HepG2 (cell line): ENCODE measurements around the gene MKNK1. TPM values are rescaled to one million over a fixed set of nuclear protein-coding genes. Genes with fewer than 3 reads are reported as not detected.

Experiments used
- ATF7-NPFF ChIP-seq: sonication (generic); formaldehyde crosslinking; IDR thresholded peaks from 2 replicates; pipeline ENCODE4 v1.8.1; 2023; ENCODE audit warnings: mild to moderate bottlenecking, low read depth, missing genetic modification reagents, moderate library complexity
- DNMT1 ChIP-seq: sonication (generic); formaldehyde crosslinking; IDR thresholded peaks from 2 replicates; pipeline ENCODE4 v1.5.1; 2020; ENCODE audit warnings: mild to moderate bottlenecking, missing genetic modification reagents
- DNMT3B ChIP-seq: conservative IDR thresholded peaks from 2 replicates; pipeline ENCODE4 v1.6.1; 2016; ENCODE audit warnings: missing biosample characterization, control low read depth
- HNRNPK ChIP-seq: fragments of 200-400 bp; formaldehyde crosslinking; IDR thresholded peaks from 2 replicates; pipeline ENCODE4 v1.6.1; 2018; ENCODE audit warnings: low read length, low read depth, moderate library complexity, mild to moderate bottlenecking; ENCODE audit not compliant: poor library complexity, severe bottlenecking
- LCORL ChIP-seq, 2 experiments: fragments of 450-650 bp in 1 of 2; sonication (generic) in 1 of 2; formaldehyde crosslinking in 1 of 2; IDR thresholded peaks; 2 replicates each; pipeline versions ENCODE4 v1.5.0 to v1.6.1; 2017 to 2020; ENCODE audit warnings: antibody characterized with exemption in 1 of 2, missing genetic modification reagents in 1 of 2
- RAD21 ChIP-seq: fragments of 450-650 bp; formaldehyde crosslinking; IDR thresholded peaks from 2 replicates; pipeline ENCODE4 v1.5.0; 2020; ENCODE audit warnings: mild to moderate bottlenecking
- SATB2 ChIP-seq: sonication (generic); formaldehyde crosslinking; IDR thresholded peaks from 2 replicates; pipeline ENCODE4 v1.5.0; 2020; ENCODE audit warnings: missing genetic modification reagents
- SMAD3 ChIP-seq: sonication (generic); formaldehyde crosslinking; IDR thresholded peaks from 2 replicates; pipeline ENCODE4 v1.4.0; 2020; ENCODE audit warnings: missing genetic modification reagents
- THAP11 ChIP-seq: IDR thresholded peaks from 2 replicates; pipeline ENCODE4 v1.6.1; 2016; ENCODE audit warnings: missing biosample characterization, missing genetic modification reagents
- ZNF138 ChIP-seq: sonication (generic); formaldehyde crosslinking; IDR thresholded peaks from 2 replicates; pipeline ENCODE4 v1.5.0; 2020; ENCODE audit warnings: mild to moderate bottlenecking, low read depth, missing genetic modification reagents
- ZNF205 ChIP-seq: IDR thresholded peaks from 2 replicates; pipeline ENCODE4 v1.6.1; 2018; ENCODE audit warnings: missing biosample characterization, missing genetic modification reagents
- ZNF263 ChIP-seq: sonication (generic); formaldehyde crosslinking; IDR thresholded peaks from 2 replicates; pipeline ENCODE4 v1.4.0; 2020; ENCODE audit warnings: missing genetic modification reagents
- ZNF264 ChIP-seq: sonication (generic); formaldehyde crosslinking; IDR thresholded peaks from 2 replicates; pipeline ENCODE4 v1.4.0; 2020; ENCODE audit warnings: missing genetic modification reagents
- ZNF3 ChIP-seq: IDR thresholded peaks from 2 replicates; pipeline ENCODE4 v1.7.0; 2017; ENCODE audit warnings: inconsistent platforms
- ZNF337 ChIP-seq: sonication (generic); formaldehyde crosslinking; IDR thresholded peaks from 2 replicates; pipeline ENCODE4 v1.5.1; 2020; ENCODE audit warnings: missing genetic modification reagents, low read depth, mild to moderate bottlenecking, borderline replicate concordance
- ZNF33B ChIP-seq: sonication (generic); formaldehyde crosslinking; IDR thresholded peaks from 2 replicates; pipeline ENCODE4 v1.5.1; 2020; ENCODE audit warnings: mild to moderate bottlenecking, missing genetic modification reagents
- ZNF558 ChIP-seq: sonication (generic); formaldehyde crosslinking; IDR thresholded peaks from 2 replicates; pipeline ENCODE4 v1.9.0; 2022; ENCODE audit warnings: mild to moderate bottlenecking, missing genetic modification reagents, borderline replicate concordance
- ZNF567 ChIP-seq: sonication (generic); formaldehyde crosslinking; IDR thresholded peaks from 2 replicates; pipeline ENCODE4 v1.8.1; 2023; ENCODE audit warnings: mild to moderate bottlenecking, missing genetic modification reagents, borderline replicate concordance
- ZNF883 ChIP-seq: sonication (generic); formaldehyde crosslinking; IDR thresholded peaks from 2 replicates; pipeline ENCODE4 v1.5.1; 2020; ENCODE audit warnings: mild to moderate bottlenecking, missing genetic modification reagents; ENCODE audit errors: not compliant biosample characterization
- ZSCAN21 ChIP-seq: sonication (generic); formaldehyde crosslinking; IDR thresholded peaks from 2 replicates; pipeline ENCODE4 v1.8.0; 2022; ENCODE audit warnings: mild to moderate bottlenecking, missing genetic modification reagents, moderate library complexity, borderline replicate concordance
- ZSCAN25 ChIP-seq: sonication (generic); formaldehyde crosslinking; IDR thresholded peaks from 2 replicates; pipeline ENCODE4 v1.8.0; 2022; ENCODE audit warnings: mild to moderate bottlenecking, missing genetic modification reagents
- ZZZ3 ChIP-seq: sonication (generic); formaldehyde crosslinking; IDR thresholded peaks from 2 replicates; pipeline ENCODE4 v1.4.0; 2020; ENCODE audit warnings: missing genetic modification reagents, mild to moderate bottlenecking, borderline replicate concordance
- polyA plus RNA-seq, 8 experiments: library from polyadenylated mRNA; depleted of rRNA in 3 of 8; stranded (reverse) in 7 of 8; unstranded in 1 of 8; fragments of >200 nt; fragmentation: Illumina TruSeq in 4 of 8; extraction: Trizol in 4 of 8; gene quantifications; 2 replicates each; pipeline versions ENCODE4 v1.2.1 to v1.2.3, GENCODE V29; 2011 to 2016; ENCODE audit warnings: low read depth in 4 of 8, missing spikeins in 1 of 8, mixed read lengths in 1 of 8; ENCODE audit not compliant: insufficient read depth in 1 of 8
- total RNA-seq, 5 experiments: library from RNA; depleted of rRNA; stranded (reverse); fragments of >200 nt; fragmentation: Illumina TruSeq; extraction: Trizol; gene quantifications; 2 replicates each; pipeline ENCODE4 v1.2.3, GENCODE V29; 2016; ENCODE audit warnings: low read depth in 1 of 5
- TF ChIP-seq, protein P1 (sequence below): sonication (generic); formaldehyde crosslinking; IDR thresholded peaks from 2 replicates; pipeline ENCODE4 v1.9.0; 2022; ENCODE audit warnings: missing genetic modification reagents, mild to moderate bottlenecking, borderline replicate concordance
- TF ChIP-seq, protein P2 (sequence below): IDR thresholded peaks from 2 replicates; pipeline ENCODE4 v1.6.1; 2016; ENCODE audit warnings: missing biosample characterization, missing genetic modification reagents, low read depth

MKNK1 gene
- total and polyA plus RNA-seq, 2 of the 13 experiments (the other 11 are each of a cell fraction or from before 2014, with no cell fraction given): 18.5 to 24.1 TPM

DNA sequence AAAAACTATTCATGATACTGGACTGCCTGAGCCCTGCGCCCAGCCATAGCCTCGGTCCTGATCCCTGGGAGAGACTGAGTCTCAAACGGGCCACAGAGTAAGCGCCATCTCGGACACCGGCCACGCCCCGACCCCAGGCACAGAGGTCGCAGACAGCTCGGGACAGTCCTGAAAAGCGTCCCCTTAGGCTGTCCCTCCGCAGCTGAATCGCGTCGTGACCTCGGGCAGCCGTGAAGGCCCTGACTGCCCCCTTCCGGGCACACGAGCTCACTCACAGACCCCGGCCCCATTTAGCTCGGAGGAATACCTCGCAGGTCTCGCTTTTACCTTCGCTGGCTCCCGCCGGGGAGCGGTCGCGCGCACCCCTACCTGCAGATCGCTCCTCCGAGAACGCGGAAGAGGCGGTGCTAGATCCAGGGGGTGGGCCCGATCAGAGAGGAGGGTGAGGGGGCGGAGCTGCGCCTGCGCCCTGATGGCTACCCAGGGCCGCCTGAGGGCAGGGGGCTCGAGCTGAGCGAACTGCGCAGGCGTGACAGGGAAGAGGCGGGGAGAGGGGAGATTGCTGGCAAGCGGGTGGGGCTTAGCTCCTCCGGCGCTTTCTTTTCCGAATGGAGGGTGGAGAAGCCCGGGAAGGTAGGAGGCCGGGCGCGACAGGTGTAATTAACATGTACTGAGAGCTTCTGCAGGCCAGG is at the start of gene MKNK1 (continued):
- TF ChIP-seq ZSCAN25 (CRISPR knock-in tag): peak; percentile 92
- no peak for TF ChIP-seq SMAD3 (CRISPR knock-in tag)
- peak; percentile 72; the same call in 1 of the 2 replicates for TF ChIP-seq ATF7-NPFF (CRISPR knock-in tag)
- peak; percentile 61 for TF ChIP-seq THAP11 (CRISPR knock-in tag)
- TF ChIP-seq ZNF263: 0 out of 2 replicates have a peak, but pooled peaks have one; percentile 40
- peak; percentile 47; the same call in 1 of the 2 replicates for TF ChIP-seq DNMT1 (CRISPR knock-in tag)
- TF ChIP-seq, protein P1, sequence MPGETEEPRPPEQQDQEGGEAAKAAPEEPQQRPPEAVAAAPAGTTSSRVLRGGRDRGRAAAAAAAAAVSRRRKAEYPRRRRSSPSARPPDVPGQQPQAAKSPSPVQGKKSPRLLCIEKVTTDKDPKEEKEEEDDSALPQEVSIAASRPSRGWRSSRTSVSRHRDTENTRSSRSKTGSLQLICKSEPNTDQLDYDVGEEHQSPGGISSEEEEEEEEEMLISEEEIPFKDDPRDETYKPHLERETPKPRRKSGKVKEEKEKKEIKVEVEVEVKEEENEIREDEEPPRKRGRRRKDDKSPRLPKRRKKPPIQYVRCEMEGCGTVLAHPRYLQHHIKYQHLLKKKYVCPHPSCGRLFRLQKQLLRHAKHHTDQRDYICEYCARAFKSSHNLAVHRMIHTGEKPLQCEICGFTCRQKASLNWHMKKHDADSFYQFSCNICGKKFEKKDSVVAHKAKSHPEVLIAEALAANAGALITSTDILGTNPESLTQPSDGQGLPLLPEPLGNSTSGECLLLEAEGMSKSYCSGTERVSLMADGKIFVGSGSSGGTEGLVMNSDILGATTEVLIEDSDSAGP (CRISPR knock-in tag): peak; percentile 80; the same call in 1 of the 2 replicates
- TF ChIP-seq ZNF33B (CRISPR knock-in tag): 0 out of 2 replicates have a peak, but pooled peaks have one; percentile 41
- peak; percentile 64 for TF ChIP-seq ZNF264
- 0 out of 2 replicates have a peak, but pooled peaks have one; percentile 40 for TF ChIP-seq ZNF138 (CRISPR knock-in tag)
- TF ChIP-seq ZNF3: no peak
- peak; percentile 65; the same call in 1 of the 2 replicates for TF ChIP-seq ZSCAN21 (CRISPR knock-in tag)
- TF ChIP-seq RAD21: peak; percentile 56
- TF ChIP-seq ZNF337 (CRISPR knock-in tag): no peak
- peak; percentile 79 for TF ChIP-seq ZNF883 (CRISPR knock-in tag)
- peak; percentile 15 for TF ChIP-seq HNRNPK
- TF ChIP-seq, protein P2, sequence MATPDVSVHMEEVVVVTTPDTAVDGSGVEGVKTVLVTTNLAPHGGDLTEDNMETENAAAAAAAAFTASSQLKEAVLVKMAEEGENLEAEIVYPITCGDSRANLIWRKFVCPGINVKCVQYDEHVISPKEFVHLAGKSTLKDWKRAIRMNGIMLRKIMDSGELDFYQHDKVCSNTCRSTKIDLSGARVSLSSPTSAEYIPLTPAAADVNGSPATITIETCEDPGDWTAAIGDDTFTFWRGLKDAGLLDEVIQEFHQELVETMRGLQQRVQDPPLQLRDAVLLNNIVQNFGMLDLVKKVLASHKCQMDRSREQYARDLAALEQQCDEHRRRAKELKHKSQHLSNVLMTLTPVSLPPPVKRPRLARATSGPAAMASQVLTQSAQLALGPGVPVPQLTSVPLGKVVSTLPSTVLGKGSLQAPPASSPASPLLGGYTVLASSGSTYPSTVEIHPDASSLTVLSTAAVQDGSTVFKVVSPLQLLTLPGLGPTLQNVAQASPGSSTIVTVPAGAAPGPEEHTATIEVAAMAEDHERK (CRISPR knock-in tag): no peak
- peak; percentile 62; the same call in 1 of the 2 replicates for TF ChIP-seq ZNF558
- TF ChIP-seq ZZZ3 (CRISPR knock-in tag): no peak
- TF ChIP-seq SATB2 (CRISPR knock-in tag): no peak; the same call in 1 of the 2 replicates
- 0 out of 2 replicates have a peak, but pooled peaks have one; percentile 24 for TF ChIP-seq DNMT3B (CRISPR knock-in tag)
- 0 out of 2 replicates have a peak, but pooled peaks have one; percentile 41 for TF ChIP-seq ZNF205 (CRISPR knock-in tag)
- TF ChIP-seq LCORL (IDR thresholded peaks at IDR 0.05): no peak
- TF ChIP-seq LCORL (CRISPR knock-in tag; IDR thresholded peaks at IDR 0.05): peak; percentile 75; the same call in 1 of the 2 replicates
- peak; percentile 89; the same call in 1 of the 2 replicates for TF ChIP-seq ZNF567 (CRISPR knock-in tag)
